AG10803 (cell line): ENCODE data around the gene LRSAM1.

Experiments
- DNase-seq: peaks from one replicate; pipeline ENCODE4 v3.0.0; 2010; ENCODE audit warnings: low read depth
- H3K4me3 ChIP-seq: 2 replicates; pipeline ENCODE4 v1.5.1; 2011; ENCODE audit warnings: mild to moderate bottlenecking, low read length, control low read depth
- CTCF ChIP-seq: conservative IDR thresholded peaks from 2 replicates; pipeline ENCODE4 v1.5.1; 2011; ENCODE audit warnings: mild to moderate bottlenecking, low read length, control low read depth, inconsistent platforms

Gene LRSAM1

GRCh38 chr9:127407492-127407843, 43.8 kb upstream of the LRSAM1 start:
- no peak for TF ChIP-seq CTCF
- no peak for DNase-seq
- H3K4me3 ChIP-seq: no peak overlapping the region

- no peak overlapping the region for H3K4me3 ChIP-seq
- TF ChIP-seq CTCF: no peak
- no peak for DNase-seq
Measured at GRCh38 chr9:127411122-127411521, 40.2 kb upstream of the LRSAM1 start.

- no peak for TF ChIP-seq CTCF
- H3K4me3 ChIP-seq: no peak overlapping the region
- no peak for DNase-seq
Measured at GRCh38 chr9:127415141-127415540, 36.2 kb upstream of the LRSAM1 start.

GRCh38 chr9:127415657-127416056, 35.7 kb upstream of the LRSAM1 start:
- DNase-seq: no peak
- no peak overlapping the region for H3K4me3 ChIP-seq
- no peak for TF ChIP-seq CTCF

GRCh38 chr9:127417131-127418036, 33.9 kb upstream of the LRSAM1 start:
- H3K4me3 ChIP-seq: no peak overlapping the region

GRCh38 chr9:127418037-127418471, 33.3 kb upstream of the LRSAM1 start:
- H3K4me3 ChIP-seq: no peak overlapping the region
- TF ChIP-seq CTCF: no peak
- DNase-seq: no peak

More at GRCh38 chr9:127417131-127418036, 33.9 kb upstream of the LRSAM1 start:
- DNase-seq: peak; percentile 33
- TF ChIP-seq CTCF: no peak

- H3K4me3 ChIP-seq: no peak overlapping the region
- no peak for TF ChIP-seq CTCF
- DNase-seq: no peak
Measured at GRCh38 chr9:127419348-127419747, 32.0 kb upstream of the LRSAM1 start.
